Measurements from ENCODE around the gene ANKMY1. TPM values are rescaled to one million over a fixed set of nuclear protein-coding genes. Genes with fewer than 3 reads are reported as not detected.

The ANKMY1 gene
- total and polyA plus RNA-seq, 2 of the 13 experiments (the other 11 are each of a cell fraction or from before 2014, with no cell fraction given): 11.7 to 18.8 TPM

DNA sequence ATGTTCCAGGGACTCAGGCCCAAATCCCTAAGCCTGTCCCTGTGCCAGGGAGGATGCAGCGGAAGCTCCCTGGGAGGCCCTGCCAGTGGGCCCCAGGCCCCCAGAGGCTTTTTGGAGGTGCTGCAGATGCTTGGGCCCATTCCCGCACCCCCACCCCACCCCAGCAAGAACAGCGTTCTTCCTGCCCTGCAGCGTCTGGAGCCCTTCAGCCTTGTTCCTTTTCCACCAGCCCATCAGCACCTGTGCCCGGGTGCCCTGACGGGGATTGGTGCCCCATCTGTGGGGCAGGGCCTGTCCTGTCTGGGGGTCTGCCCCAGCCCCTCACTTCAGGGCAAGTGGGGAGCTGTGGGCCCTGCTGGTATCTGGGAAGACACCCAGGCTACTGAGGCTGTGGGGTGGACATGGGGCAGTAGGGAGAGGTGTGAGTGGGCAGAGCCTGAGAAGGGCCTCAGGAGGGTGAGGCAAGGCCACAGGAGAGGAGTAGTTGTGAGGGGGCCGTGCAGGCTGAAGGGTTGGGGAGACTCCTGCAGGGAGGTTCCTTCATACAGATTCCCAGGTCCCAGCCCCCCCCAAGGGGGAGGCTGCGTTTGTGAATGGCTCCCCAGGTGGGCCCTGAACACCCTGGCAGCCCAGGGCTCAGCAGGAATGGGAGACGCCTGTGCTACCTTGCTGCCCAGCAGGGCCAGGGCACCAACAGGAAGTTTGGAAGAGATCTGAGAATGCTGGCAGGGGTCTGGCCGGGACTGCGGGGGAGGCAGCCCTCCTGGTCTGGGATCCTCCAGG lies 12.9 kb upstream of the ANKMY1 start (continued):
- TF ChIP-seq, protein P1, sequence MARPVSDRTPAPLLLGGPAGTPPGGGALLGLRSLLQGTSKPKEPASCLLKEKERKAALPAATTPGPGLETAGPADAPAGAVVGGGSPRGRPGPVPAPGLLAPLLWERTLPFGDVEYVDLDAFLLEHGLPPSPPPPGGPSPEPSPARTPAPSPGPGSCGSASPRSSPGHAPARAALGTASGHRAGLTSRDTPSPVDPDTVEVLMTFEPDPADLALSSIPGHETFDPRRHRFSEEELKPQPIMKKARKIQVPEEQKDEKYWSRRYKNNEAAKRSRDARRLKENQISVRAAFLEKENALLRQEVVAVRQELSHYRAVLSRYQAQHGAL (CRISPR knock-in tag; IDR thresholded peaks at IDR 0.05; ENCODE audit: not compliant biosample characterization): no peak
- no peak for TF ChIP-seq RNF219 (CRISPR knock-in tag; IDR thresholded peaks at IDR 0.05)
- TF ChIP-seq PREB (CRISPR knock-in tag; IDR thresholded peaks at IDR 0.05): no peak
- TF ChIP-seq, protein P2, sequence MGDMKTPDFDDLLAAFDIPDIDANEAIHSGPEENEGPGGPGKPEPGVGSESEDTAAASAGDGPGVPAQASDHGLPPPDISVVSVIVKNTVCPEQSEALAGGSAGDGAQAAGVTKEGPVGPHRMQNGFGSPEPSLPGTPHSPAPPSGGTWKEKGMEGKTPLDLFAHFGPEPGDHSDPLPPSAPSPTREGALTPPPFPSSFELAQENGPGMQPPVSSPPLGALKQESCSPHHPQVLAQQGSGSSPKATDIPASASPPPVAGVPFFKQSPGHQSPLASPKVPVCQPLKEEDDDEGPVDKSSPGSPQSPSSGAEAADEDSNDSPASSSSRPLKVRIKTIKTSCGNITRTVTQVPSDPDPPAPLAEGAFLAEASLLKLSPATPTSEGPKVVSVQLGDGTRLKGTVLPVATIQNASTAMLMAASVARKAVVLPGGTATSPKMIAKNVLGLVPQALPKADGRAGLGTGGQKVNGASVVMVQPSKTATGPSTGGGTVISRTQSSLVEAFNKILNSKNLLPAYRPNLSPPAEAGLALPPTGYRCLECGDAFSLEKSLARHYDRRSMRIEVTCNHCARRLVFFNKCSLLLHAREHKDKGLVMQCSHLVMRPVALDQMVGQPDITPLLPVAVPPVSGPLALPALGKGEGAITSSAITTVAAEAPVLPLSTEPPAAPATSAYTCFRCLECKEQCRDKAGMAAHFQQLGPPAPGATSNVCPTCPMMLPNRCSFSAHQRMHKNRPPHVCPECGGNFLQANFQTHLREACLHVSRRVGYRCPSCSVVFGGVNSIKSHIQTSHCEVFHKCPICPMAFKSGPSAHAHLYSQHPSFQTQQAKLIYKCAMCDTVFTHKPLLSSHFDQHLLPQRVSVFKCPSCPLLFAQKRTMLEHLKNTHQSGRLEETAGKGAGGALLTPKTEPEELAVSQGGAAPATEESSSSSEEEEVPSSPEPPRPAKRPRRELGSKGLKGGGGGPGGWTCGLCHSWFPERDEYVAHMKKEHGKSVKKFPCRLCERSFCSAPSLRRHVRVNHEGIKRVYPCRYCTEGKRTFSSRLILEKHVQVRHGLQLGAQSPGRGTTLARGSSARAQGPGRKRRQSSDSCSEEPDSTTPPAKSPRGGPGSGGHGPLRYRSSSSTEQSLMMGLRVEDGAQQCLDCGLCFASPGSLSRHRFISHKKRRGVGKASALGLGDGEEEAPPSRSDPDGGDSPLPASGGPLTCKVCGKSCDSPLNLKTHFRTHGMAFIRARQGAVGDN (CRISPR knock-in tag; IDR thresholded peaks at IDR 0.05): no peak
- no peak for TF ChIP-seq JUND (CRISPR knock-in tag; IDR thresholded peaks at IDR 0.05)
- TF ChIP-seq ZKSCAN8 (CRISPR knock-in tag; IDR thresholded peaks at IDR 0.05; ENCODE audit: borderline replicate concordance): no peak
- no peak for TF ChIP-seq ZBTB39 (CRISPR knock-in tag; IDR thresholded peaks at IDR 0.05)
- no peak for TF ChIP-seq ZNF564 (CRISPR knock-in tag; IDR thresholded peaks at IDR 0.05)
- TF ChIP-seq ZNF513 (CRISPR knock-in tag; conservative IDR thresholded peaks at IDR 0.05): no peak
- no peak for TF ChIP-seq HDAC1 (CRISPR knock-in tag; IDR thresholded peaks at IDR 0.05)

Measured in HepG2 (cell line).